Measurements from ENCODE around the gene ARHGAP28. TPM values are rescaled to one million over a fixed set of nuclear protein-coding genes. Genes with fewer than 3 reads are reported as not detected.

Gene ARHGAP28
- total RNA-seq, 3 donors from 2014 or later (not counting 1 experiment from before 2014, with no cell fraction given), result not detected

DNA sequence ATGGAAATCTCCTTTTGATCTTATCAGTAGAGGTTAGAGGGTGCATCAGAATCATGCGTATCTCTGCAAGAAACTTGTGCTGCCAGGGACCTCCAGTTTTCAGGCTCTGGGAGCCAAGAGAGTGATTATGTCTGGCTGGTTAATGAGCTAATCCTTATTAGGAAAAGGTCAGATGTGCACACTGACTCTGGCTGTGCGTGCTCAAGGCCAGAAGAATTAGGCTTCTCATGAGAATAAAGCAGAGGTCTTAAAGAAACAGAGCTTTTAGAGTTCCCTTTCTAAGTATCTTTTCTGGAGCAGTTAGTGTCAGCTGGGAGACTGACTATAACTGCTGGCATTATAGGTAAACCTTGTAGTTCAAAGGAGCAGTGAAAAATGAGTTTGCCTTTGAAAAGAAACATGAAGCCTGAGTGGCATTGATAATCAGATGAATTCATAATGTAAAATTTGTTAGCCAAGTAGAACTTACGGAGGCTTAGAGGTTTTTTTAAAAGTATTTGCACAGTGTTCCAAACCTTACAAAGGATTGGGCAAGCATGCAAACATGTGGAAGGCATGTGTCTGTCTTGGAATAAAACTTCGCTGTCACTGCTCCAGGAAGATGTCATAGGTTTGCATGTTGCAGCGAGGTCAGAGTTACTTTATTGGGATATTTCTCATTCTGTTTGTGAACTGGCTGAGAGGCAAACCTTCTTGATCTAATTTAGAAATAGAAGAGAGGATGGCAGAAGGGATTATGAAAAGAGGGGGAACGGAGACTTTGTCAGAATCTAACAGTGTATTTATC is 151.7 kb downstream of the ARHGAP28 start:
- DNase-seq (no peak), ATAC-seq (no peak)
- WGBS (ENCODE audit: insufficient coverage), result 78% methylated on average over 6 of the region's 6 CpGs
- Mint-ChIP-seq H3K27me3 (ENCODE audit: low read depth in 2 of 2) (peaks cover 0 to 3% of the 10 kb centered on the region in 2 donors), H3K36me3 (no peaks in the 10 kb centered on the region), H3K4me1 (no peaks in the 10 kb centered on the region), H3K4me3 (no peak overlapping the region), H3K27ac (no peak overlapping the region), H3K9me3 (peaks cover 0 to 6% of the 10 kb centered on the region in 2 donors)
- no peaks in the 10 kb centered on the region for H3K27me3 ChIP-seq (ENCODE audit: control insufficient read depth, insufficient read depth, low read length)
- H3K36me3 ChIP-seq (ENCODE audit: control insufficient read depth, insufficient read depth, low read length), result no peaks in the 10 kb centered on the region
- intact Hi-C loops (cut with micrococcal nuclease), result no loop called here
- H3K4me1 ChIP-seq (ENCODE audit: control insufficient read depth, insufficient read depth, low read length), result no peaks in the 10 kb centered on the region
- H3K4me3 ChIP-seq (ENCODE audit: low read length), result no peak overlapping the region
- no peaks in the 10 kb centered on the region for H3K9me3 ChIP-seq (ENCODE audit: control insufficient read depth, insufficient read depth, low read length)
- TF ChIP-seq, protein P1, sequence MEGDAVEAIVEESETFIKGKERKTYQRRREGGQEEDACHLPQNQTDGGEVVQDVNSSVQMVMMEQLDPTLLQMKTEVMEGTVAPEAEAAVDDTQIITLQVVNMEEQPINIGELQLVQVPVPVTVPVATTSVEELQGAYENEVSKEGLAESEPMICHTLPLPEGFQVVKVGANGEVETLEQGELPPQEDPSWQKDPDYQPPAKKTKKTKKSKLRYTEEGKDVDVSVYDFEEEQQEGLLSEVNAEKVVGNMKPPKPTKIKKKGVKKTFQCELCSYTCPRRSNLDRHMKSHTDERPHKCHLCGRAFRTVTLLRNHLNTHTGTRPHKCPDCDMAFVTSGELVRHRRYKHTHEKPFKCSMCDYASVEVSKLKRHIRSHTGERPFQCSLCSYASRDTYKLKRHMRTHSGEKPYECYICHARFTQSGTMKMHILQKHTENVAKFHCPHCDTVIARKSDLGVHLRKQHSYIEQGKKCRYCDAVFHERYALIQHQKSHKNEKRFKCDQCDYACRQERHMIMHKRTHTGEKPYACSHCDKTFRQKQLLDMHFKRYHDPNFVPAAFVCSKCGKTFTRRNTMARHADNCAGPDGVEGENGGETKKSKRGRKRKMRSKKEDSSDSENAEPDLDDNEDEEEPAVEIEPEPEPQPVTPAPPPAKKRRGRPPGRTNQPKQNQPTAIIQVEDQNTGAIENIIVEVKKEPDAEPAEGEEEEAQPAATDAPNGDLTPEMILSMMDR (IDR thresholded peaks at IDR 0.05), result no peak
- no peak overlapping the region for H3K27ac ChIP-seq (ENCODE audit: low read length)

DNA sequence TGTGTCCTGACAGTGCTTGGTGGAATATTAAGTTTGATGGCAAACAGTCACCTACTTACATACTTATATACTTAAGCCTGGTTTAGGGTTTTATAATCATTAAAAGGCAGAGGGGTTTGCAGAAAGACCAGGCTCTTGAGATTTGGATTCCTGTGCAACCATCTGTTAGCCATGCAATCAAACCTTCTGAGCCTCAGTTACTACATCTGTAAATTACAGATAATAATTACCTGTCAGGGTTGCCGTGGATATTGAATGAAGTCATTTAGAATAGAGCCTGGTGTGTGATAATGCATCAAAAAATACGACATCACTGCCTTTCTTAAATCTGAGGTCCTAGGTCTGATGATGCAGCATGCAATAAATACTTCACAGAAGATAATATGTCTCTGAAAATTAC is 152.9 kb downstream of the ARHGAP28 start:
- TF ChIP-seq, protein P1 (IDR thresholded peaks at IDR 0.05), result no peak
- peaks cover 0 to 4% of the 10 kb centered on the region in 2 donors for H3K9me3 Mint-ChIP-seq
- Histone ChIP-seq H3K9me3 (ENCODE audit: control insufficient read depth, insufficient read depth, low read length) (no peaks in the 10 kb centered on the region), H3K27me3 (ENCODE audit: control insufficient read depth, insufficient read depth, low read length) (no peaks in the 10 kb centered on the region), H3K27ac (ENCODE audit: low read length) (no peak overlapping the region), H3K36me3 (ENCODE audit: control insufficient read depth, insufficient read depth, low read length) (no peaks in the 10 kb centered on the region), H3K4me1 (ENCODE audit: control insufficient read depth, insufficient read depth, low read length) (no peaks in the 10 kb centered on the region), H3K4me3 (ENCODE audit: low read length) (no peak overlapping the region)
- no peak for ATAC-seq
- no peak for DNase-seq
- H3K27ac Mint-ChIP-seq, result no peak overlapping the region
- H3K27me3 Mint-ChIP-seq (ENCODE audit: low read depth in 2 of 2), result peaks cover 0 to 3% of the 10 kb centered on the region in 2 donors
- intact Hi-C loops (cut with micrococcal nuclease), result no loop called here
- no peak overlapping the region for H3K4me3 Mint-ChIP-seq
- H3K36me3 Mint-ChIP-seq, result no peaks in the 10 kb centered on the region
- 56% methylated on average over 2 of the region's 2 CpGs for WGBS (ENCODE audit: insufficient coverage)
- H3K4me1 Mint-ChIP-seq, result no peaks in the 10 kb centered on the region

DNA sequence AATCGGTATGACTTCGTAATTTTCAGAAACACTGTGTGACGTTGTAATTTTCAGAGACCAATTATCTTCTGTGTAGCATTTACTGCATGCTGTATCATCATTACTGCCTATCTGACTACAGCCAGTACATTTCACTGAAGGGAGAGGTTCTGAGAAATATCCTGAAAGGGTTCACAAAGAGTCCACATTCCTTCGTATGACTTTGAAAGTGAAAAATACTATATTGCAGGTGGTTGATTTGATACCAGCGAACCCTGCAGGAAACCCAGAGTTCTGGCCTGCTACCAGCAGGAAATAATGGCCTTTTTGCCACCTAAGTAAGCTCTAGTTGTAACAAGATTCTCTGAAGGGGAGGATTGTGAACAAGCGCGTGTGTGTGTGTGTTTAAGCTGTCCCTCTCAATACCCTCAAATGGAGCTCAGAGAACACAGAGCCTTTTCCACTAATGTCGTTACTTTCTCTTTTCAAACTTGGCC is 155.5 kb downstream of the ARHGAP28 start:
- Mint-ChIP-seq H3K4me3 (no peak overlapping the region), H3K27ac (no peak overlapping the region), H3K4me1 (no peaks in the 10 kb centered on the region), H3K36me3 (no peaks in the 10 kb centered on the region), H3K27me3 (ENCODE audit: low read depth in 2 of 2) (peaks cover 0 to 3% of the 10 kb centered on the region in 2 donors), H3K9me3 (peaks cover 0 to 4% of the 10 kb centered on the region in 2 donors)
- no peak for ATAC-seq
- no peaks in the 10 kb centered on the region for H3K4me1 ChIP-seq (ENCODE audit: control insufficient read depth, insufficient read depth, low read length)
- DNase-seq, result no peak
- H3K4me3 ChIP-seq (ENCODE audit: low read length), result no peak overlapping the region
- H3K27ac ChIP-seq (ENCODE audit: low read length), result no peak overlapping the region
- no peaks in the 10 kb centered on the region for H3K9me3 ChIP-seq (ENCODE audit: control insufficient read depth, insufficient read depth, low read length)
- H3K27me3 ChIP-seq (ENCODE audit: control insufficient read depth, insufficient read depth, low read length), result no peaks in the 10 kb centered on the region
- no peaks in the 10 kb centered on the region for H3K36me3 ChIP-seq (ENCODE audit: control insufficient read depth, insufficient read depth, low read length)
- intact Hi-C loops (cut with micrococcal nuclease), result no loop called here
- TF ChIP-seq, protein P1 (IDR thresholded peaks at IDR 0.05), result no peak
- 80% methylated on average over 7 of the region's 8 CpGs for WGBS (ENCODE audit: insufficient coverage)

Data from natural killer cell (primary cell).